Sigmoid colon (tissue), 4 donors: ENCODE results near the gene FAM216B.

Experiments used
- CTCF ChIP-seq, 4 experiments: fragments of 450-650 bp in 3 of 4; fragments of 200-600 bp in 1 of 4; IDR thresholded peaks; one replicate each; pipeline ENCODE4 v1.5.1; 2016 to 2019; ENCODE audit warnings: antibody characterized with exemption in 4 of 4, mild to moderate bottlenecking in 3 of 4, moderate library complexity in 2 of 4
- EP300 ChIP-seq, 4 donors: sonication (generic); formaldehyde crosslinking; IDR thresholded peaks; one replicate each; pipeline ENCODE4 v1.6.1; 2017; ENCODE audit warnings: antibody characterized with exemption in 4 of 4
- POLR2A ChIP-seq, 2 donors: fragments of 450-650 bp; IDR thresholded peaks; one replicate each; pipeline ENCODE4 v1.6.1; 2016; ENCODE audit warnings: antibody characterized with exemption in 2 of 2, mild to moderate bottlenecking in 2 of 2, moderate library complexity in 2 of 2

GRCh38 chr13:42836930-42837690 lies 55.7 kb downstream of the FAM216B start:
- no peak for TF ChIP-seq CTCF (IDR thresholded peaks at IDR 0.05)
- TF ChIP-seq EP300 (IDR thresholded peaks at IDR 0.05) = no peak
- TF ChIP-seq POLR2A (IDR thresholded peaks at IDR 0.05) = no peak
